H1 (cell line): ENCODE results near the gene PRKN. TPM values are rescaled to one million over a fixed set of nuclear protein-coding genes. Genes with fewer than 3 reads are reported as not detected.

ENCODE experiments used
- CTCF ChIA-PET: fragments of 300-600 bp; sonication (Branson Sonifier 250); formaldehyde crosslinking; loops from one replicate; lab custom pipeline; 2021; ENCODE audit not compliant: partially characterized antibody; lab: Charles Lee
- POLR2A ChIA-PET: fragments of 300-600 bp; sonication (Branson Sonifier 250); formaldehyde crosslinking; loops from one replicate; lab custom pipeline; 2021; ENCODE audit warnings: inconsistent platforms; ENCODE audit not compliant: partially characterized antibody; lab: Charles Lee
- DNase-seq, 2 experiments: peaks; one replicate each; pipeline versions ENCODE4 v3.0.0 to v3.0.0-alpha.2; 2010 to 2022; ENCODE audit warnings: low spot score in 2 of 2, low read depth in 1 of 2, mixed read lengths in 1 of 2
- FAIRE-seq: peaks from 2 replicates; lab custom pipeline; 2011; peaks lifted over from hg19 to GRCh38; lab: Jason Lieb, UNC
- H2AFZ ChIP-seq: 2 replicates; pipeline ENCODE4 v1.8.1; 2012; ENCODE audit warnings: low read length, inconsistent platforms
- H2AK5ac ChIP-seq: 2 replicates; pipeline ENCODE4 v1.6.1; 2013; ENCODE audit warnings: low read depth, low read length
- H2BK120ac ChIP-seq: replicated peaks from 2 replicates; pipeline ENCODE3; 2013; ENCODE audit warnings: low read depth, low read length, inconsistent platforms
- H2BK12ac ChIP-seq: 2 replicates; pipeline ENCODE4 v1.6.1; 2013; ENCODE audit warnings: low read depth, low read length
- H2BK15ac ChIP-seq: 2 replicates; pipeline ENCODE4 v1.6.1; 2013; ENCODE audit warnings: low read length
- H2BK20ac ChIP-seq: 2 replicates; pipeline ENCODE4 v1.6.1; 2013; ENCODE audit warnings: low read length
- H2BK5ac ChIP-seq: 2 replicates; pipeline ENCODE4 v1.6.1; 2013; ENCODE audit warnings: low read depth, low read length
- H3K14ac ChIP-seq: 2 replicates; pipeline ENCODE4 v1.6.1; 2013; ENCODE audit warnings: inconsistent platforms; ENCODE audit not compliant: insufficient read length
- H3K18ac ChIP-seq: 2 replicates; pipeline ENCODE4 v1.6.1; 2013; ENCODE audit warnings: low read length; ENCODE audit errors: extremely low read depth
- H3K23ac ChIP-seq: 2 replicates; pipeline ENCODE4 v1.6.1; 2013; ENCODE audit warnings: inconsistent platforms; ENCODE audit not compliant: insufficient read length
- H3K23me2 ChIP-seq: 2 replicates; pipeline ENCODE4 v1.6.1; 2013; ENCODE audit warnings: low read depth, low read length
- H3K27ac ChIP-seq: 2 replicates; pipeline ENCODE4 v1.6.1; 2011; ENCODE audit warnings: low read depth, low read length, inconsistent platforms
- H3K27me3 ChIP-seq, 4 experiments: replicated peaks in 1 of 4; 1 replicate in 1 of 4; 2 replicates in 3 of 4; pipeline versions ENCODE4 v1.6.1 to v1.8.1; 2011 to 2013; ENCODE audit warnings: low read length in 3 of 4, mild to moderate bottlenecking in 3 of 4, inconsistent platforms in 2 of 4, mixed read lengths in 2 of 4, moderate library complexity in 1 of 4; ENCODE audit not compliant: control insufficient read depth in 3 of 4, insufficient read depth in 3 of 4; ENCODE audit errors: extremely low read depth in 1 of 4
- H3K36me3 ChIP-seq, 4 experiments: 2 replicates each; pipeline versions ENCODE4 v1.6.1 to v1.8.1; 2011 to 2013; ENCODE audit warnings: mild to moderate bottlenecking in 4 of 4, low read length in 3 of 4, moderate library complexity in 2 of 4, control low read depth in 1 of 4, inconsistent platforms in 1 of 4; ENCODE audit not compliant: insufficient read depth in 4 of 4, control insufficient read depth in 2 of 4
- H3K4ac ChIP-seq: replicated peaks from 2 replicates; pipeline ENCODE3; 2013; ENCODE audit warnings: low read length, low read depth, mixed read lengths, inconsistent platforms; ENCODE audit not compliant: insufficient read length
- H3K4me1 ChIP-seq, 4 experiments: replicated peaks in 1 of 4; 1 replicate in 1 of 4; 2 replicates in 3 of 4; pipeline versions ENCODE4 v1.6.1 to v1.8.1; 2011 to 2013; ENCODE audit warnings: low read length in 3 of 4, inconsistent platforms in 2 of 4, mixed read lengths in 1 of 4; ENCODE audit not compliant: insufficient read depth in 4 of 4, control insufficient read depth in 3 of 4
- H3K4me2 ChIP-seq, 2 experiments: 2 replicates each; pipeline versions ENCODE4 v1.6.1 to v1.8.1; 2011 to 2013; ENCODE audit warnings: low read depth in 2 of 2, low read length in 2 of 2, control low read depth in 1 of 2, inconsistent platforms in 1 of 2, mild to moderate bottlenecking in 1 of 2; ENCODE audit not compliant: insufficient read depth in 1 of 2
- H3K4me3 ChIP-seq, 4 experiments: fragments of 200-600, 300-600 bp in 1 of 4; sonication (generic), shearing (Covaris generic), sonication (Bioruptor Twin) in 1 of 4; 2 replicates each; pipeline versions ENCODE4 v1.5.1 to v1.8.1; 2011 to 2016; ENCODE audit warnings: low read length in 4 of 4, low read depth in 3 of 4, control low read depth in 2 of 4, inconsistent platforms in 2 of 4, mild to moderate bottlenecking in 2 of 4, mixed read lengths in 1 of 4, moderate library complexity in 1 of 4; ENCODE audit not compliant: insufficient read depth in 2 of 4; ENCODE audit errors: extremely low read depth in 1 of 4
- H3K56ac ChIP-seq: replicated peaks from 2 replicates; pipeline ENCODE3; 2013; ENCODE audit warnings: low read depth, mild to moderate bottlenecking, mixed read lengths, low read length, inconsistent platforms; ENCODE audit not compliant: insufficient read length
- H3K79me1 ChIP-seq: 2 replicates; pipeline ENCODE4 v1.6.1; 2013; ENCODE audit warnings: low read depth, low read length, control low read depth
- H3K79me2 ChIP-seq, 2 experiments: 2 replicates each; pipeline versions ENCODE4 v1.6.1 to v1.8.1; 2012 to 2013; ENCODE audit warnings: low read length in 2 of 2, mild to moderate bottlenecking in 2 of 2, inconsistent platforms in 1 of 2; ENCODE audit not compliant: insufficient read depth in 2 of 2, control insufficient read depth in 1 of 2
- H3K9ac ChIP-seq, 4 experiments: replicated peaks in 1 of 4; 1 replicate in 1 of 4; 2 replicates in 3 of 4; pipeline versions ENCODE4 v1.6.1 to v1.8.1; 2011 to 2013; ENCODE audit warnings: low read depth in 3 of 4, low read length in 3 of 4, control low read depth in 2 of 4, mild to moderate bottlenecking in 2 of 4, moderate library complexity in 2 of 4, inconsistent platforms in 1 of 4; ENCODE audit errors: extremely low read depth in 1 of 4
- H3K9me3 ChIP-seq, 2 experiments: 2 replicates each; pipeline versions ENCODE4 v1.6.1 to v1.8.1; 2012 to 2013; ENCODE audit warnings: mild to moderate bottlenecking in 2 of 2, moderate library complexity in 2 of 2, control low read depth in 1 of 2, inconsistent platforms in 1 of 2, low read depth in 1 of 2, low read length in 1 of 2, mixed read lengths in 1 of 2; ENCODE audit not compliant: insufficient read depth in 2 of 2
- H4K20me1 ChIP-seq, 2 experiments: replicated peaks in 1 of 2; 2 replicates each; pipeline versions ENCODE3 to v1.8.1; 2011 to 2013; ENCODE audit warnings: inconsistent platforms in 2 of 2, low read length in 2 of 2, mild to moderate bottlenecking in 1 of 2; ENCODE audit not compliant: insufficient read depth in 2 of 2, control insufficient read depth in 1 of 2
- H4K5ac ChIP-seq: 2 replicates; pipeline ENCODE4 v1.6.1; 2013; ENCODE audit warnings: low read length, low read depth, mixed read lengths, inconsistent platforms; ENCODE audit not compliant: insufficient read length
- H4K8ac ChIP-seq: 2 replicates; pipeline ENCODE4 v1.8.0; 2013; ENCODE audit warnings: mild to moderate bottlenecking, moderate library complexity, low read length, inconsistent platforms; ENCODE audit not compliant: insufficient read depth; ENCODE audit errors: extremely low read depth
- H4K91ac ChIP-seq: replicated peaks from 2 replicates; pipeline ENCODE3; 2013; ENCODE audit warnings: low read length, mixed read lengths, inconsistent platforms; ENCODE audit not compliant: insufficient read length
- BACH1 ChIP-seq: IDR thresholded peaks from 2 replicates; pipeline ENCODE4 v1.6.1; 2012; ENCODE audit warnings: low read length, improper control_type of control experiment
- CTBP2 ChIP-seq: IDR thresholded peaks from 2 replicates; pipeline ENCODE4 v1.7.0; 2011; ENCODE audit warnings: borderline replicate concordance, mild to moderate bottlenecking, moderate library complexity, mixed read lengths, low read length; ENCODE audit not compliant: insufficient read depth, insufficient read length
- JUND ChIP-seq: IDR thresholded peaks from 2 replicates; pipeline ENCODE4 v1.6.1; 2011; ENCODE audit warnings: mild to moderate bottlenecking, improper control_type of control experiment, low read length
- WGBS, 2 experiments: shearing (Covaris generic) in 1 of 2; methylation state at CpG; one replicate each; pipeline versions ENCODE4 v1.1.6 to v1.1.7; 2013 to 2015; ENCODE audit warnings: low lambda C conversion rate in 2 of 2, mixed read lengths in 2 of 2, inconsistent platforms in 1 of 2, low coverage in 1 of 2, missing lambda C conversion rate in 1 of 2; ENCODE audit not compliant: insufficient replicate concordance in 2 of 2, insufficient coverage in 1 of 2, insufficient read length in 1 of 2; ENCODE audit errors: extremely low coverage in 1 of 2, missing lambda C conversion rate in 1 of 2; 5-methylcytosine and 5-hydroxymethylcytosine counted together
- polyA plus RNA-seq, 7 experiments: library from polyadenylated mRNA; depleted of rRNA in 3 of 7; stranded (reverse) in 5 of 7; unstranded in 2 of 7; fragments of >200 nt in 5 of 7; fragments of 200-250 nt in 2 of 7; gene quantifications; 1 replicate in 5 of 7; 2 replicates in 1 of 7; 4 replicates in 1 of 7; pipeline versions ENCODE4 v1.2.1 to v1.2.3, GENCODE V29; 2011 to 2013; ENCODE audit warnings: missing spikeins in 2 of 7, mixed read lengths in 2 of 7
- total RNA-seq: library from RNA; stranded (reverse); fragmentation: NEBNext Ultra II Directional; extraction: Animal tissue kit (Norgen Biotek cat#: 25700); gene quantifications from 2 replicates; pipeline ENCODE4 v1.2.1, GENCODE V29; 2021

The PRKN gene
- total and polyA plus RNA-seq, 2 of the 8 experiments (the other 6 are each of a cell fraction or from before 2014, with no cell fraction given), result 0.13 to 0.29 TPM

GRCh38 chr6:161507375-161507774, 1220.2 kb downstream of the PRKN start:
- no peak overlapping the region for H4K5ac ChIP-seq
- H3K9me3 ChIP-seq, result no peaks in the 10 kb centered on the region
- H3K4ac ChIP-seq, result no peak overlapping the region
- no peak overlapping the region for H2BK20ac ChIP-seq
- WGBS, 2 experiments, result 85% methylated on average over 4 of the region's 4 CpGs; no CpG with 5 or more reads in 1 of the 2 experiments
- H3K23ac ChIP-seq, result no peak overlapping the region
- H2AK5ac ChIP-seq, result no peak overlapping the region
- no peak overlapping the region for H3K4me2 ChIP-seq
- no peak overlapping the region for H4K8ac ChIP-seq
- H2AFZ ChIP-seq, result no peak overlapping the region
- no peak overlapping the region for H3K4me3 ChIP-seq
- no peaks in the 10 kb centered on the region for H3K4me1 ChIP-seq
- H2BK120ac ChIP-seq, result no peak overlapping the region
- FAIRE-seq, result no peak
- no peak for DNase-seq
- ChIA-PET CTCF (interaction anchor here (0.6 to 1.3 kb wide), 2 partner anchors 8 to 83 kb away, joined by 4 read pairs; no protein-coding TSS in a partner anchor), POLR2A (no interaction called here)
- no peak overlapping the region for H3K9ac ChIP-seq
- no peaks in the 10 kb centered on the region for H3K27me3 ChIP-seq
- no peaks in the 10 kb centered on the region for H3K23me2 ChIP-seq
- no peak overlapping the region for H4K91ac ChIP-seq
- no peaks in the 10 kb centered on the region for H4K20me1 ChIP-seq
- no peak overlapping the region for H3K56ac ChIP-seq
- H3K79me2 ChIP-seq, result no peaks in the 10 kb centered on the region
- H2BK5ac ChIP-seq, result no peak overlapping the region
- H2BK12ac ChIP-seq, result no peak overlapping the region
- no peak overlapping the region for H3K18ac ChIP-seq
- H3K14ac ChIP-seq, result no peak overlapping the region
- no peak overlapping the region for H3K27ac ChIP-seq
- no peak overlapping the region for H2BK15ac ChIP-seq
- no peaks in the 10 kb centered on the region for H3K36me3 ChIP-seq
- no peak for TF ChIP-seq BACH1
- TF ChIP-seq JUND, result no peak
- no peak for TF ChIP-seq CTBP2
- H3K79me1 ChIP-seq, result no peaks in the 10 kb centered on the region
